GM18951 (cell line): Measurements from ENCODE around the gene AMDHD2.

Experiments used
- POLR2A ChIP-seq: IDR thresholded peaks from 4 replicates; pipeline ENCODE4 v1.6.1; 2011; ENCODE audit warnings: mild to moderate bottlenecking; ENCODE audit not compliant: insufficient read length, insufficient read depth; ENCODE audit errors: extremely low read depth
- in situ Hi-C: fragments of 300-500 bp; cut with MboI; formaldehyde crosslinking; loops from one replicate; pipeline ENCODE4 v1.12.0; 2022; ENCODE audit warnings: low sequenced_read_pairs, mixed read lengths, inconsistent platforms; ENCODE audit not compliant: unreplicated experiment

Gene AMDHD2, protein sequence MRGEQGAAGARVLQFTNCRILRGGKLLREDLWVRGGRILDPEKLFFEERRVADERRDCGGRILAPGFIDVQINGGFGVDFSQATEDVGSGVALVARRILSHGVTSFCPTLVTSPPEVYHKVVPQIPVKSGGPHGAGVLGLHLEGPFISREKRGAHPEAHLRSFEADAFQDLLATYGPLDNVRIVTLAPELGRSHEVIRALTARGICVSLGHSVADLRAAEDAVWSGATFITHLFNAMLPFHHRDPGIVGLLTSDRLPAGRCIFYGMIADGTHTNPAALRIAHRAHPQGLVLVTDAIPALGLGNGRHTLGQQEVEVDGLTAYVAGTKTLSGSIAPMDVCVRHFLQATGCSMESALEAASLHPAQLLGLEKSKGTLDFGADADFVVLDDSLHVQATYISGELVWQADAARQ

GRCh38 chr16:2520097-2520783, at the start of gene AMDHD2:
AMDHD2 (plus strand) TSS chr16:2520371; CDS start chr16:2520459, 88 bp downstream.
- in situ Hi-C loops, result no loop called here
- TF ChIP-seq POLR2A, result peak; percentile 73

DNA sequence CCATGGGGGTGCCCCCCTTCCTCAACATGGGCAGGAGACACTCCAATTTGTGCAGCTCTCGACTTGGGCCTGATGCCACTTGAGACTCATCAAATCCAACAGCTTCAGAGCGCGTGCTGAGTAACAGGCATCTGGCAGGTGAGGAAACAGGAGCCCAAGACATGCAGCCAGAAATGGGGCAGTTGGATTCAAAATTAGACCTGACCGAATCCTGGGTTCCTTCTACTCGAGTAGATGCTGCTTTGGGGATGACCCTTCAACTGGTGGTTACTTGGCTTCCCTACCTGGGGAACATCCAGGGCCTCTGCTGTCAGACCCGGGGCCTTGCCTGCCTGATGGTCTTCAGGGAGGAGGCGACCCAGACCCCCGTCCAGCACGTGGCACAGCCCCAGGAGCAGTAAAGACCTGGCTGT, 49.6 kb upstream of the AMDHD2 start:
- in situ Hi-C loops, result no loop called here
- no peak for TF ChIP-seq POLR2A

DNA sequence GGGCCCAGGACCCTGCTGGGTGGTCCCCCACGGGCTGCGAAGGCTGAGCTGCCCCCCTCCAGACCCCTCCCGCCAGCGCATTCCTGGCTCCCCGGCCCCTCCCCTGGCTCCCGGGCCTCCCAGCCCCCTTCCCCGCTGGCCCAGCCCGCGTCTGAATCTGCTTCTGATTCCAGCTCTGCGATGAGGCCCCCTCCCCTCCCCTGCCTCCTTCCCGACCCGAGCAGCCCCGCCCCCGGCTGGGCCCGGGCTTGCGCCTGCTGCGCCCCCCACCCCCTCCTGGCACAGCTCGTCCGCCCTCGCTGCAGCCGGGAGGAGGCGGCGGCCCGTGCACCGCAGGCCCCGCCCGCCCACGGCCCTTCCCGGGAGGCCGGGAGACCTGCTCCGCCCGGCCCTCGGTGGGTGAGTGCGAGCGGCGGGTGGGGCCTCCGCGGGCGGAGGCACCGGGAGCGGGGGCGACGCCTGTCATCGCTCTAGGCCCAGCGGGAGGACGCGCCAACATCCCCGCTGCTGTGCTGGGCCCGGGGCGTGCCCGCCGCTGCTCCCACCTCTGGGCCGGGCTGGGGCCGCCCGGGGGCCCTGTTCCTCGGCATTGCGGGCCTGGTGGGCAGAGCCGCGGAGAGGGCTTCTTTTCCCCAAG, 49.0 kb upstream of the AMDHD2 start, which contains the start of gene NTN3:
Gene NTN3, plus strand, starts transcription at position 282 of the 637 bp plus-strand sequence. CDS start 405 bp downstream, outside the sequence.
- TF ChIP-seq POLR2A, result no peak
- in situ Hi-C loops, result no loop called here

DNA sequence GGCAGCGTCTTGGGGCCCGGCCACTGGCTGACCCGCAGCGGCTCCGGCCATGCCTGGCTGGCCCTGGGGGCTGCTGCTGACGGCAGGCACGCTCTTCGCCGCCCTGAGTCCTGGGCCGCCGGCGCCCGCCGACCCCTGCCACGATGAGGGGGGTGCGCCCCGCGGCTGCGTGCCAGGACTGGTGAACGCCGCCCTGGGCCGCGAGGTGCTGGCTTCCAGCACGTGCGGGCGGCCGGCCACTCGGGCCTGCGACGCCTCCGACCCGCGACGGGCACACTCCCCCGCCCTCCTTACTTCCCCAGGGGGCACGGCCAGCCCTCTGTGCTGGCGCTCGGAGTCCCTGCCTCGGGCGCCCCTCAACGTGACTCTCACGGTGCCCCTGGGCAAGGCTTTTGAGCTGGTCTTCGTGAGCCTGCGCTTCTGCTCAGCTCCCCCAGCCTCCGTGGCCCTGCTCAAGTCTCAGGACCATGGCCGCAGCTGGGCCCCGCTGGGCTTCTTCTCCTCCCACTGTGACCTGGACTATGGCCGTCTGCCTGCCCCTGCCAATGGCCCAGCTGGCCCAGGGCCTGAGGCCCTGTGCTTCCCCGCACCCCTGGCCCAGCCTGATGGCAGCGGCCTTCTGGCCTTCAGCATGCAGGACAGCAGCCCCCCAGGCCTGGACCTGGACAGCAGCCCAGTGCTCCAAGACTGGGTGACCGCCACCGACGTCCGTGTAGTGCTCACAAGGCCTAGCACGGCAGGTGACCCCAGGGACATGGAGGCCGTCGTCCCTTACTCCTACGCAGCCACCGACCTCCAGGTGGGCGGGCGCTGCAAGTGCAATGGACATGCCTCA, 48.3 kb upstream of the AMDHD2 start:
- no peak for TF ChIP-seq POLR2A
- in situ Hi-C loops, result no loop called here

DNA sequence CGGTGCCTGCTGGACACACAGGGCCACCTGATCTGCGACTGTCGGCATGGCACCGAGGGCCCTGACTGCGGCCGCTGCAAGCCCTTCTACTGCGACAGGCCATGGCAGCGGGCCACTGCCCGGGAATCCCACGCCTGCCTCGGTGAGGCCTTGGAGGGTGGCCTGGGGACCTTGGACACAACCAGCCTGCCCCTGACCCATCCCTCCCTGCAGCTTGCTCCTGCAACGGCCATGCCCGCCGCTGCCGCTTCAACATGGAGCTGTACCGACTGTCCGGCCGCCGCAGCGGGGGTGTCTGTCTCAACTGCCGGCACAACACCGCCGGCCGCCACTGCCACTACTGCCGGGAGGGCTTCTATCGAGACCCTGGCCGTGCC, 47.7 kb upstream of the AMDHD2 start:
- in situ Hi-C loops, result no loop called here

DNA sequence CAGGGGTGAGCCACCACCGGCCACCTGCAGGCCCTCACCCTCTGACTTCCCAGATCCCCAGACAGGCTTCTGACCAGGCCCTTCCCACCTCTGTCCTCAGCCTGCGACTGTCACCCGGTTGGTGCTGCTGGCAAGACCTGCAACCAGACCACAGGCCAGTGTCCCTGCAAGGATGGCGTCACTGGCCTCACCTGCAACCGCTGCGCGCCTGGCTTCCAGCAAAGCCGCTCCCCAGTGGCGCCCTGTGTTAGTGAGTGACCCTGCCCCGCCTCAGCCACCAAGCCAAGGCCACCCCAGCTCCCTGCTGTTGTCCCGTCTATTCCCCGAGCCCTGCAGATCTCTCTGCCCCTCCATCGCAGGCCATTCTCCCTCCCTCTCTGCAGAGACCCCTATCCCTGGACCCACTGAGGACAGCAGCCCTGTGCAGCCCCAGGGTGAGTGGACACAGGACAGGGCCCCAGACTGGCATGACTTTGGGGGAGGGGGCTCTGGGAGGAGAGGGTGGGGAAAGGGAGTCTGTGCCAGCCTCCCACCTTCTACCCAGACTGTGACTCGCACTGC, 47.2 kb upstream of the AMDHD2 start:
- in situ Hi-C loops, result no loop called here
- no peak for TF ChIP-seq POLR2A

More for the DNA sequence above, 47.7 kb upstream of the AMDHD2 start:
- no peak for TF ChIP-seq POLR2A

- TF ChIP-seq POLR2A, result peak; percentile 21
- in situ Hi-C loops, result no loop called here
Observed at GRCh38 chr16:2473446-2473926, 46.7 kb upstream of the AMDHD2 start.

- in situ Hi-C loops, result no loop called here
- TF ChIP-seq POLR2A, result no peak
Observed at GRCh38 chr16:2473999-2474876, 45.9 kb upstream of the AMDHD2 start.

DNA sequence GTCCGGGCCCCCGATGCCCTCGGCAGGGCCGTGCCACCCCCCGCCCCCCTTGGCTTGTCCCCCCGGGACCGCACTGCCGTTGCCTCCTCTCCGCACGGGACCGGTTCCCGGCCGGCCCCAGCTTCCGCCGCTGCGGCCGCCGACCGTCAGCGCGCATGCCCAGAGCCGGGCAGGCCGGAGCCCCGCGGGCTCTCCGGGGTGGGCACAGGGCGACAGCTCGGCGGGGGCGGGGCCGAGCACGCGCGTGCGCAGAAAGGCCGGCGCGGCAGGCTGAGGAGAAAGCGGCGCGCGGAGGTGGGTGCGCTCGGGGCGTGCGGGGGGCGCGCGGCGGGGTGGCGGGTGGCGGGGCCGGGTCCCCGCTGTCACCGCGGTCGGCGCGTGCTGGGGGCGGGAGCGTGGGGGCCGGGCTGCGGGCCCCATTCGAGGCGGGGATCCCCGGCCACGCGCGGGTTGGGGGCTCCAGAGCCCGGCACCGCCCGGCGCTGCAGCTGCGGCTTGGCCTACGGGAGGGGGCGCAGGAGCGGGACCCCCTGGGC, 45.2 kb upstream of the AMDHD2 start, which contains the start of gene TBC1D24:
Gene TBC1D24, plus strand, starts transcription at position 251 of the 536 bp plus-strand sequence. CDS start 21,022 bp downstream, outside the sequence.
- peak; percentile 90 for TF ChIP-seq POLR2A
- in situ Hi-C loops, result no loop called here

DNA sequence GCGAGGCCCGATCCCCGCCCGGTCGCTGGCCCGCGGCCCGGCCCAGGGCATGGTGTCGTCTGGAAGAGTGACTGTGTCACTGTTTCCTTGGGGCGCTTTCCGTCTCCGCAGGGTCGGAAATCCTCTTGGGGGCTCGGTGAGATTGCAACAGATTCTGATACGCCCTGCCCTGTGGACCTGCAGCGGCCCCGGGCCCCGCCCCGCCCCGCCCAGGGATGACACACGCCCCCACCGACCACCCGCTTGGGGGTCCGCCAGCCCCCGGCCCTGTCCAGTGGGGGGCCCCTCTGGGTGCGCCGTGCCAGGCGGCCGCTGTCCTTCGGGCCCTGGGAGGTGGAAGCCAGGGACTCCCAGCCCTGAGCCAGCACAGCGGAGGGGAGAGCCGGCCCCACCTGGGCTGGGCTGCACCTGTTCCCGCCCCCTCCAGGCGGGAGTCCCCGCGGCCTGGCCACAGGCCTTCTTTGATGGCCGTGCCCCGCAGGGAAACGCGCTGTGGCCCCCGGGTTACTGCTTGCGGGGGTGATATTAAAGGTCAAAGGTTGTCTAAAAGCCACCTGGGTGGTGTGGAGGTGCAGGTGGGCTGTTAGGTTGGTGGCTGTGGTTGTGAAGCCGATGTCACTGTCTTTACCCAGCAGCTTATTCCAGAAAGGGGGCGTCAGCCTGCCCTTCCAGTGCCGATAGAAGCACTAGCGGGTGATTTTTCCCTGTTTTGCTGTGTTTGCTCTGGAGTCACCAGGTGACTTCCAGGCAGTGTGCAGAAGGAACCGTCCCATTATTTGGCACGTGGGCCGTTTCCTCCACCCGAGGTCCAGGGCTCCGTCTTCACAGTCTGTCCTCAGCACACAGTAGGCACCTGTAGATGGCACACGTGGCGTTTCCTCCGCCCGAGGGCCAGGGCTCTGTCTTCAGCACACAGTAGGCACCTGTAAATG, 44.5 kb upstream of the AMDHD2 start:
- in situ Hi-C loops, result no loop called here
- no peak for TF ChIP-seq POLR2A
